NCI-H510A (cell line): ENCODE results near the gene LRRC43.
"Not testable (repeated sequence)": the region's sequence is repeated elsewhere in the genome, so short reads cannot be mapped to it uniquely, and the experiment has no call there.

ENCODE experiments used
- DNase-seq: peaks from one replicate; lab custom pipeline; 2025; lab: John Stamatoyannopoulos, UW

LRRC43 gene

DNA sequence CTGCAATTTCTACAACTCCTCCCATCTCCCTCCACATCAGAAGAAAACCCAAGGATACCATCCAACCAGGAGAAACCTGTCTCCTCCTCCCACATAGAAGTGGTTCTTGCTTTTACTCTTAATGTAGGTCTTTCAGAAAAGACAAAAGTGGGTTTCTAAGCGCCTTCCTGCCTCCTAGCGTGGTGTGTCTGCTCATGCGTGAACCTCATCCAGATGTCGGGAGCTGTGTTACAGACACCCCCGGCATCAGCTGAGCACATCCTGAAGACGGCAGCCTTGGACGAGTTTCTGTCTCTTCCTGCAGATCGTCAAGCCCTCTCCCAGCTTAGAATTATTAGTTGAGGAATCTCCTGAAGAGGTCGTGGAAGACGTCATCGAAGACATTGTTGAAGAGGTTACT, 9.5 kb downstream of the LRRC43 start:
- DNase-seq = no peak

DNA sequence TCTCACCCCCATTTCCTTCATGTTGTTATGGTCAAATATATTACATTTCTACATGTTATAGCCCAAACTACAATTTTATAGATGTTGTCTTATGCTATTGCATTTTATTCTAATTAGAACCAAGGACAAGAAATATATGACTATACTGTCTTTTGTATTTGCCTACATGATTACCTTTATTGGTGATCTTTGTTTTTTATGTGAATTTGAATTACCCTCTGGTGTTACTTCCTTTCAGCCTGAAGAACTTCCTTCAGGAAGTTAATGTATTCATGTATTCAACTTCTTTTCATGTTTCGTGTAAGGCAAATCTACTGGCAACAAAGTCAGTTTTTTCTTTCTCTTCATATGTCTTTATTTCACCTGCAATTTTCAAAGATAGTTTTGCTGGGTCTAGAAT, 11.9 kb downstream of the LRRC43 start:
- DNase-seq = no peak

DNA sequence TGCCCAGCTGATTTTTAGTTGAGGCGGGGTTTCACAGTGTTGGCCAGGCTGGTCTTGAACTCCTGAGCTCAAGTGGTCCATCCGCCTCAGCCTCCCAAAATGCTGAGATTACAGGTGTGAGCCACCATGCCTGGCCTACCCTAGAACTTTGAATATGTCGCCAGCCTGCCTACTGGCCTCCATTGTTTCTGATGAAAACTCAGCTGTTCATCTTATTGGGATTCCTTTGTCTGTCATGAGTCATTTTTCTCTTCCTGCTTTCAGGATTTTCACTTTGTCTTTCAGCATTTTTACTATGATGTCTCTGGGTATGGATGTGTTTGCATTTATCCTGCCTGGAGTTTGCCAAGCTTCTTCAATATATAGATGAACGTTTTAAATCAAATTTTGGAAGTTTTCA, 12.5 kb downstream of the LRRC43 start:
- DNase-seq = no peak

DNA sequence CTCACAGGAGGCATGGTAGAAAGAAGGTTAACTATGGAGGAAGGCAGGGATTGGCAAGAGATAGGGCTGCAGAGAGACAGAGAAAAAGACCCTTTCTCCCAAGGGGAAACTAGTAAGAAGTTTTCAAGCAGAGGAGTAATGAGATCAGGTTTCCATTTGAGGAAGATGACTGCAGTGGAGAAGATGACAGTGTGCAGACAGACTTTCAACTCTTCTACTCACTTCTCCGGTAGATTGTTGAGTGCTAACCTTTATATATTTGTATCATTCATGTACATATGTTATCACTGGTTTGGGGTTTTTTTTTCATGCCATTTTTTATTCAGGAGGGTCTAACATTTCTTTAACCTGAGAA, 14.7 kb downstream of the LRRC43 start:
- no peak for DNase-seq

DNA sequence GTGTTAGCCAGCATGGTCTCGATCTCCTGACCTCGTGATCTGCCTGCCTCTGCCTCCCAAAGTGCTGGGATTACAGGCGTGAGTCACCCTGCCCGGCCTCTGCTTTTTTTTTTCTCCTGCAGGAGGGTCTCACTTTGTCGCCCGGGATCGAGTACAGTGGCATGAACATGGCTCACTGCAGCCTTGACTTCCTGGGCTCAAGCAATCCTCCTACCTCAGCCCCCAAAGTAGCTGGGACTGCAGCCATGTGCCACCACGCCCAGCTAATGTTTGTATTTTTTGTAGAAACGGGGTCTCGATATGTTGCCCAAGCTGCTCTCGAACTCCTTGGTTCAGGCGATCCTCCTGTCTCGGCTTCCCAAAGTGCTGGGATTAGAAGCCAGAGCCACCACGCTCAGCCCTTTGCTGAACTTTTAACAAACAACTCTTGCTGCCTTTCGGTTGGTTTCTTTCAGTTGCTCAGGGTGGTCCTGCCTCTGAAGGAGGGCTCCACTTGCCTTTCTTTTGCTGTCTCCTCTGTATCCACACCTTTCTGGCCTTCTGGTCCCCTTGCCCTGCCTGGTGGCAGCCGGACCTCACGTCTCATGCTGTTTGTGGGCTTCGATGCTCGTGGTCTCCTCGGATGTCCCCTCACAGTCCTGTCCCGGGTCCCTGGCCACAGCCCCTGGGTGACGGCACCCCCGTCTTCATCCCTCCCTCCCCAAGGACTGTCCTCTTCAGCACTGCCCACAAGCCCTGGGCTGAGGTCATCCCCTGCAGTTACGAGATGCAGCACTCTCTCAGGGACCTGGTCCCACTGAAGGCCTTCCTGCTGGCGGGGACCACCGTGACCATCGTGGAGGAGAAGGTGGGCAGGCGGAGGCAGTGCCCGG, 16.8 kb downstream of the LRRC43 start:
- DNase-seq = no peak

DNA sequence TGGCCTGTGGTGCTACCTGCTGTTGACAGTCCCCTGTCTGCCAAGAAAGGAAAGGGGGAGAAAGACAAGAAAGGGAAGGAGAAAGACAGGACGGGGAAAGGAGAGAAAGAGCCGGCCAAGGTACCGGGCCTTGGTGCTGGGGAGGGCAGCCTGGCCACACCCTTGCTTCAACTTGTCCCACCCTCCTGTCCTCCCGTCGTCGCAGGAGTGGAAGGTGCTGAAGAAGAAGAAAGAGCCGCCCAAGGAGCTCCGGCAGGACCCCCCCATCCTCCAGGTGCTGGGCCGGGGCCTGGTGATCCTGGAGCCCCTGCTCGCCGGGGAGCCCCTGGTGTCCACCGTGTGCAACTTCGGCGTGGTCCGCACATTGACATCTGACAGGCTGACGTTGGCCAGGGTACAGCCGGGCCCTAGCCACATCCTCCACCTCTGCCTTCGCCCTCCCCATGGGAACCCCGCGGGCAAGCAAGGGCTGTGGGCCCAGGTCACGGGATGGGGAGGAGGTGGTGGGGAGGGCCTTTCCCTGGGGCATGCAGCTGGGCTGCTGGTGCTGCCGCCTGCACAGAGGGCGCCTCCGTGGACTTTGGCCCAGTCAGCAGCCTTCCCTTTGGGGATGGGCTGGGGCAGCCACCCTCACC, 17.7 kb downstream of the LRRC43 start:
- no peak for DNase-seq

DNA sequence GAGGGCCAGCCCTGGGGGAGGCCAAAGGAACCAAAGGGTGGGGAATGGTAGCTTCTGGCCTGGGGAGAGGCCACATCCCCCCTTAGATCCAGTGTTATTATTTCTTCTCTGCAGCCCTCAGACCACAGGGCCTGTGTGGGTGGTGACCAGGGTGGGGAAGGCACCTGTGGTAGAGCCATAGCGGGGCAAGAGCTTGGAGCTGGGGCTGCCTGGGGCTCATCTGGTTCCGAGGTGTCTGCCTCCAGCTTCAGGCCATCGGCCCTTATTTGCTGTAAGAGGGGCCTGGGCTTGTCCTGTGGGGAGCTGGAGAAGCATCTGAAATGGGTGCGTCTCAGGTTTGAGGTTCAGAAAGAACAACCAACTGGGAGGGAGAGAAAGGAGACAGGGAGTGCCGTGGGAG, 18.5 kb downstream of the LRRC43 start:
- no peak for DNase-seq

DNA sequence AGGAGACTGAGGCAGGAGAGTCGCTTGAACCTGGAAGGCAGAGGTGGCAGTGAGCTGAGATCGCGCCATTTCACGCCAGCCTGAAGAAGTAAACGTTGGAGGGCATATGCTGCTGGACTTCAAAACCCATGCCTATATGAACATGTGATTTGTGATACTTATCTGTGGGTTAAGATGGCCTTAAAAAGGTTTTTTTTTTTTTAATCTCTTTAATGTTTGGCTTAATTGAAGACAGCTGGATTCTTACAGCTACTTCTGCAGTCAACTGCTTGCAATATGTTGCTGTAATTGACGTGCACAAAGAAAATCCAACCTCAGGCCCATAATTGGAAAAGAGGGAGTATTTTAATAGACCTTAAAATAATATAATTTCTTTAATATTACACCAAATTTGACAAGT, 19.1 kb downstream of the LRRC43 start:
- DNase-seq = no peak

DNA sequence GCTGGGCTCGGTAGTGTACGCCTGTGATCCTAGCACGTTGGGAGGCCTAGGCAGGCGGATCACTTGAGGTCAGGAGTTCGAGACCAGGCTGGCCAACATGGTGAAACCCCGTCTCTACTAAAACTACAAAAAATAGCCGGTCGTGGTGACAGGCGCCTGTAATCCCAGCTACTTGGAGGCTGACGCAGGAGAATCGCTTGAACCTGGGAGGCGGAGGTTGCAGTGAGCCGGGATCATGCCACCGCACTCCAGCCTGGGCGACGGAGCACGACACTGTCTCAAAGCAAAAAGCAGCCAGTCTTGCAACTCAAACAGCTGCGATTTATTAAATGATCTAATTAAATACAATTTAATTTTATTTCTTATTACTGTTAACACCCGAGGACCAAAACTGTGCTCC, 19.9 kb downstream of the LRRC43 start:
- DNase-seq = not testable (repeated sequence)

DNA sequence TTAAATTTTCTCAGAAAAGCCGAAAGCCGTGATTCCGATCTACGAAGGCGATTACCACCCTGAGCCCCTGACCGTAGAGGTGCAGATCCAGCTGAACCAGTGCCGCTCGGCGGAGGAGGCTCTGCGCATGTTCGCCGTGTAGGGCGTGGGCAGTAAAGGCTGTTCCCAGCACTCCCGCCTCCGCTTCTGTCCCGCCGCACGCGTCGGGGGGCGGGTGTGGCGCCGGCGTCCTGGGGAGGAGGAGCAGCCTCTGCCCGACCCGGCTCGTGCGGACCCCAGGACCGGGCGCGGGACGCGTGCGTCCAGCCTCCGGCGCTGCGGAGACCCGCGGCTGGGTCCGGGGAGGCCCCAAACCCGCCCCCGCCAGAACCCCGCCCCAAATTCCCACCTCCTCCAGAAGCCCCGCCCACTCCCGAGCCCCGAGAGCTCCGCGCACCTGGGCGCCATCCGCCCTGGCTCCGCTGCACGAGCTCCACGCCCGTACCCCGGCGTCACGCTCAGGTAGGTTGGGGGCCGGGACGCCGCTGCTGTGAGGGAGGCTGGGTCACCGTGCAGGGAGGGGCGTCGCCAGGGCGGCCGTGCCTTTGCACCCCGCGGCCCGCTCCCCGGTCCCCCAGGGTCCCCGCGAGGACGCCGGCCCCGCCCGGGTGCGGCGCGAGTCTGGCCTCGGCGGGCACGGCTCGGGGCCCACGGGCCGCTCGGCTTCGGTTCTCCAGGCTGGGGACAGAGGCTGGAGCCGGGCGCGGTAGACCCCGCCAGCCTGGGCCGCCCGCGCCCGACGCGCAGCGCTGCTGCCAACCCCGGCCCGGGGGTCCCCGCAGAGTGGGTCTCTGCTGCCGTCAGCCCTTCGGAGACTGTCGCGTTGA, 20.6 kb downstream of the LRRC43 start, which contains the start of gene B3GNT4:
B3GNT4 (plus strand) TSS at position 409 of the 866 bp plus-strand sequence. CDS start 910 bp downstream, outside the sequence.
- peak; percentile 65 for DNase-seq

DNA sequence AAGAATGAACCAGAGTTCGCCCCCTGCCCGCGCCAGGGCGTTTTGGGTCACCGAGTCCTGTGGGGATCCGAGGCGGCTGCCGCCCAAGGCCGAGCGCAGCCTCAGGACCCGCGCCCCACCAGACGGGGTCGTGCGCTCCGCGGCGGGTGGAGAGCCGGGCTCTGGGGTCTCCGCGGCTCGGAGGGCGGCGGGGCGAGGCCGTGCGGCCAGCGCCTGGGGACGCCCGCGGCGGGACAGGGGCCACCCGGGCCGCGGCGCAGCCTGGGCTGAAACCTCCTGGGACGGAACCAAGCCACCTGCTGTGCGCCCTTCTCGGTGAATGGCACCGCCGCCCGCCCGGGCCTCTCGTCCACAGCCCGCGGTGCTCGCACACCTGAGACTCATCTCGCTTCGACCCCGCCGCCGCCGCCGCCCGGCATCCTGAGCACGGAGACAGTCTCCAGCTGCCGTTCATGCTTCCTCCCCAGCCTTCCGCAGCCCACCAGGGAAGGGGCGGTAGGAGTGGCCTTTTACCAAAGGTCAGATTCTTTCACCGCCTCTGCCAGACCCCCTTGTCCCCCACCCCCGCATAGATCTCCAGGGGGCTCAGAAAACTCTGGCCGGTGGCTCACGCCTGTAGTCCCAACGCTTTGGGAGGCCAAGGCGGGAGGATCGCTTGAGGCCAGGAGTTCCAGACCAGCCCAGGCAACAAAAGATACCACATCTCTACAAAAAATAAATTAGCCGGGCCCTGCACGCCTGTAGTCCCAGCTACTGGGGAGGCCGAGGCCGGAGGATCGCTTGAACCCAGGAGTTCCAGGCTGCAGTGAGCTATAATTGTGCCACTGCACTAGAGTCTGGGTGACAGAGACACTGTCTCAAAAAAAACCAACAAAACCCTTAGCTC, 21.5 kb downstream of the LRRC43 start:
- no peak for DNase-seq

DNA sequence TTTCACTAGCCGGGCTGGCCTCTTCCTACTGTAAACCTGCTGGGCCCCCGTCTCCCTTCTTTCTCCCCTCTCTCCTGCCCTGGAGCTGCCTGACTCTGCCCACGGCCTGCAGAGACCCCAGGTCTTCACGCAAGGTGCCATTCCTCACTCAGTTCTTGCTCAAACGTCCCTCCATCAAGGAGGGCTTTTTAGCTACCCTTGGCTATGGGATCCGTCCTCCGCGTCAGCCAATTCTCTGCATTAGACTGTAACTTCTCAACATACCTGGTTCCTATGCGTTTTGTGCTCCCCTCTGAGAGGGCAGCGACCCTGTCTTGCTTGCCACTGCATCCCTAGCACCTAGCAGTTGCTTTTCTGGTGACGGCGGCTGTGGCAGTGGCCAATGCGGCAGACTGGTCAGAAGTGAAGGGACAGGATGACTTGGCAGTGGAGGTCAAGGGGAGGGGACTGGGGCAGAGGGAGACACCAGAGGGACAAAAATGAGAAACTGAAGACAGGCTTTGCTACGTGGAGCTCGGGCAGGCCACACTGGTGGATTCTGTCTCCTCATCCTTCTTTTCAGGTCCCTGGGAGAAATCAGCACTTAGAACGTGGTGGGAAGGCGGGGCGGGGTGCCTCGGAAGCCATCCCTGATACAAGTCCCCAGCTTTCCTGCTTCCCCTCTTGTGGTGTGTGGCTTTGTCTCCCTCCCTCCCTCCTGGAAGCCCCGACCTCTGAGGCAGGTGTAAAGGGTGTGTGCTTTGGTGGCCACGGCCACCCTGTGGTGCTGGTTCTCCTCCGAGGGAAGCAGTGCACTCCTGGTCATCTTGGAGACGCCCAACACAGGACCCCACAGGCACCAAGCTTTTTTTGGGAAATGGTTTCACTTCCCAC, 22.4 kb downstream of the LRRC43 start:
- DNase-seq = no peak

DNA sequence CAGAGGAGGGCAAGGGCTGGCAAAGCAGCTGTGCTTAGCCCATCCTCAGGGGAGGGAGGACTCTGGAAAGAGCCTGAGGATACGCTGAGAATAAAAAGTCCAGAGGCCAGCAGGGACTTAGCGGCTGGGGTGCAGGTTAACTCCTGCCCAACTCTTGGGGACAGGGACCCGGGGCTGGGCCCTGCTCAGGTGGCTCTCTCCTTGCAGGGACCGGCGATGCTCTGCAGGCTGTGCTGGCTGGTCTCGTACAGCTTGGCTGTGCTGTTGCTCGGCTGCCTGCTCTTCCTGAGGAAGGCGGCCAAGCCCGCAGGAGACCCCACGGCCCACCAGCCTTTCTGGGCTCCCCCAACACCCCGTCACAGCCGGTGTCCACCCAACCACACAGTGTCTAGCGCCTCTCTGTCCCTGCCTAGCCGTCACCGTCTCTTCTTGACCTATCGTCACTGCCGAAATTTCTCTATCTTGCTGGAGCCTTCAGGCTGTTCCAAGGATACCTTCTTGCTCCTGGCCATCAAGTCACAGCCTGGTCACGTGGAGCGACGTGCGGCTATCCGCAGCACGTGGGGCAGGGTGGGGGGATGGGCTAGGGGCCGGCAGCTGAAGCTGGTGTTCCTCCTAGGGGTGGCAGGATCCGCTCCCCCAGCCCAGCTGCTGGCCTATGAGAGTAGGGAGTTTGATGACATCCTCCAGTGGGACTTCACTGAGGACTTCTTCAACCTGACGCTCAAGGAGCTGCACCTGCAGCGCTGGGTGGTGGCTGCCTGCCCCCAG, 23.4 kb downstream of the LRRC43 start:
- DNase-seq = no peak

DNA sequence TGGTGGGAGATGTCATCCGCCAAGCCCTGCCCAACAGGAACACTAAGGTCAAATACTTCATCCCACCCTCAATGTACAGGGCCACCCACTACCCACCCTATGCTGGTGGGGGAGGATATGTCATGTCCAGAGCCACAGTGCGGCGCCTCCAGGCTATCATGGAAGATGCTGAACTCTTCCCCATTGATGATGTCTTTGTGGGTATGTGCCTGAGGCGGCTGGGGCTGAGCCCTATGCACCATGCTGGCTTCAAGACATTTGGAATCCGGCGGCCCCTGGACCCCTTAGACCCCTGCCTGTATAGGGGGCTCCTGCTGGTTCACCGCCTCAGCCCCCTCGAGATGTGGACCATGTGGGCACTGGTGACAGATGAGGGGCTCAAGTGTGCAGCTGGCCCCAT, 24.1 kb downstream of the LRRC43 start:
- no peak for DNase-seq

DNA sequence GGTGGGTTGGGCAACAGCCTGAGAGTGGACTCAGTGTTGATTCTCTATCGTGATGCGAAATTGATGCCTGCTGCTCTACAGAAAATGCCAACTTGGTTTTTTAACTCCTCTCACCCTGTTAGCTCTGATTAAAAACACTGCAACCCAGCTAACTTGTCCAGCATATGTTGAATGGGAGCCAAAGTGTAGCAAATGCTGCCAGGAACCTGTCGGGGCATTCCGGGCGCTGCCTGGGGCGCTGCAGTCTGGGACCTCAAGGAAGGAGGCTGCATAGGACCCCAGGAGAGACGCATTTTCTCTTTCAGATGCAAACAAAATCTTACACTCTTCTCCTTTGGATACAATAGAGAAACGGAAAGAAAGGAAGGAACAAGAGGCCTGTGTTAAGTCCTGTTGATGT, 24.5 kb downstream of the LRRC43 start:
- DNase-seq = no peak

DNA sequence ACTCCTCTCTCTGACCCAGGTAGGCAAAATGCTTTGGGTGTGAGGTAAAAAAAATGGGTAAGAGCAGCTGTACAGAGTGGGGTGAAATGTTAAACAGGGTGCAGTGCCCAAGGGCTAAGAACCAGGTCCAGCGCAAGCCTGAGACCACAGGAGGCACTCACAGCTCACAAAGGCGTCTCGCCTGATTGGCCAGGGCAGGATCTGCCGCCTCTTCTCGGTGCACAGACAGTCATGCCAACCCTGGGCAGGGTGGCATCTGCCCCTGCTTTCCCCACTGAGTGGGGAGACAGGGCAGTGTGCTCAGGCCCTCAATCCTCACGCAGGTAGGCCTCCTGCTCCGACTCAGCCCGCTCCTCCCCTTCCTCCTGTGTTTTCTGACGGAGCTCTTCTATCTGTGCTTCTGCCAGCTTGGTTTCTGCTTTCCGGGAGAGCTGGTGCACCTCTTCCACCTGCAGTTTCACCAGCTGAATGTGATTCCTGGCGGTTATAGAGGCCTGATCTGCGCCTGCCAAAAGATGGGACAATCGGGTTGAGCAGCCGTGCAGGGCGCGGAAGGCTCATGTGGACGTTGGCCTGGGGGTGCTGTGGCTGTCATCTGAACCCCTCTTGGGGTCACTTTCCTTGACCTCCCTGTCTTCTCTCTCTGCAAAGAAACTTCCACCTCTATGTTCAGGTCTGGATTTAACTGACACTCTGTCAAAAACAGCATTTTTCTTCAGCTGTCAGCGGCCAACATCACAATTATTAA, 25.3 kb downstream of the LRRC43 start:
- DNase-seq = no peak

DNA sequence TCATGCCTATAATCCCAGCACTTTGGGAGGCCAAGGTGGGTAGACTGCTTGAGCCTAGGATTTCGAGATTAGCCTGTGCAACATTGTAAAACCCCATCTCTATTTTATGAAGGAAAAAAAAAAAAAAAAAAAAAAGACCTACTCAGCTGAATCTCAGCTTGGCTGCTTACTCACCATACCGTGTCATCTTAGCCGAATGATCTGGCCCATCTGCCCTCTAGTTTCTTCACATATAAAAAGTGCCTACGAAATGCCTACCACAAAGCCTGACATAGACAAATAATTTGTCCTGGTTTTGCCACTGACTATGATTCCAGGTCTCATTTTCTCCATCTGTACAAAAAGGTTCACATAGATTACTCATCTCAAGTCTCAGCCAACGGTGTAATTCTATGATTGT, 32.8 kb downstream of the LRRC43 start:
- no peak for DNase-seq

DNA sequence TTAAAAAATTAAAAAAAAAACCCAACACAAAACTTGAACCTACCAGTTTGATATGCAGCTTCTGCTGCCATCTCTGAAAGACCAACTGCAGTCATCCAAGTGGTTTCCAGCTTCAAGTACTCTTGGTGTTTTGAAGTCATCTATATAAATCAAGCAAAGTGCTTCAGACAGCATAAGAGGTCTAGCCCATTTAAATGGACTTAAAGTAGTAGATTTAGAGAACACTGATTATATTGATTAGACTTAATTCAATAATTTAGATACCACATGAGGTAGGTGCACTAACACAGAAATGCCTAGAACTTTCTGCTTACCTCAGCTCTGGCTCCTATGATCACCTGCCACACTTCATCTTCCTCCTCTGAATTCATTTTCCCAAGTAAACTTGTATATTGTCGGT, 33.5 kb downstream of the LRRC43 start:
- no peak for DNase-seq
